ENCODE results near the gene FAM81A.
"Not testable (repeated sequence)": the region's sequence is repeated elsewhere in the genome, so short reads cannot be mapped to it uniquely, and the experiment has no call there.

The FAM81A gene

GRCh38 chr15:59396679-59397078 is 41.3 kb upstream of the FAM81A start:
- peaks cover 10% of the 10 kb centered on the region for H3K27me3 ChIP-seq
- no peaks in the 10 kb centered on the region for H3K36me3 ChIP-seq
- H3K9me3 ChIP-seq: no peaks in the 10 kb centered on the region
- H3K27ac ChIP-seq: no peak overlapping the region
- no peaks in the 10 kb centered on the region for H3K4me1 ChIP-seq (ENCODE audit: control insufficient read depth in 1 of 2, insufficient read depth in 1 of 2, low read depth in 1 of 2, low read length in 1 of 2)
- TF ChIP-seq CTCF (IDR thresholded peaks at IDR 0.05): no peak
- no peak overlapping the region for H3K4me3 ChIP-seq (ENCODE audit: low read depth in 1 of 2, low read length in 1 of 2)

GRCh38 chr15:59398220-59398619 is 39.8 kb upstream of the FAM81A start:
- peaks cover 10% of the 10 kb centered on the region for H3K27me3 ChIP-seq
- no peaks in the 10 kb centered on the region for H3K9me3 ChIP-seq
- H3K4me1 ChIP-seq (ENCODE audit: control insufficient read depth in 1 of 2, insufficient read depth in 1 of 2, low read depth in 1 of 2, low read length in 1 of 2): no peaks in the 10 kb centered on the region
- no peak for TF ChIP-seq CTCF (IDR thresholded peaks at IDR 0.05)
- H3K4me3 ChIP-seq (ENCODE audit: low read depth in 1 of 2, low read length in 1 of 2): no peak overlapping the region
- H3K27ac ChIP-seq: no peak overlapping the region
- no peaks in the 10 kb centered on the region for H3K36me3 ChIP-seq

GRCh38 chr15:59399465-59400102 is 38.4 kb upstream of the FAM81A start:
- Histone ChIP-seq H3K27ac (no peak overlapping the region), H3K4me3 (ENCODE audit: low read depth in 1 of 2, low read length in 1 of 2) (no peak overlapping the region), H3K36me3 (no peaks in the 10 kb centered on the region), H3K9me3 (no peaks in the 10 kb centered on the region), H3K27me3 (peaks cover 10% of the 10 kb centered on the region), H3K4me1 (ENCODE audit: control insufficient read depth in 1 of 2, insufficient read depth in 1 of 2, low read depth in 1 of 2, low read length in 1 of 2) (no peaks in the 10 kb centered on the region)
- no peak for TF ChIP-seq CTCF (IDR thresholded peaks at IDR 0.05)

GRCh38 chr15:59400103-59400813 is 37.7 kb upstream of the FAM81A start:
- TF ChIP-seq CTCF (IDR thresholded peaks at IDR 0.05): no peak

GRCh38 chr15:59401051-59401823 is 36.7 kb upstream of the FAM81A start:
- not testable (repeated sequence) for H3K9me3 ChIP-seq; H3K27ac ChIP-seq; H3K27me3 ChIP-seq; H3K36me3 ChIP-seq; H3K4me1 ChIP-seq (ENCODE audit: control insufficient read depth in 1 of 2, insufficient read depth in 1 of 2, low read depth in 1 of 2, low read length in 1 of 2); H3K4me3 ChIP-seq (ENCODE audit: low read depth in 1 of 2, low read length in 1 of 2)

More at GRCh38 chr15:59400103-59400813, 37.7 kb upstream of the FAM81A start:
- H3K27me3 ChIP-seq: peaks cover 10% of the 10 kb centered on the region
- no peaks in the 10 kb centered on the region for H3K9me3 ChIP-seq
- H3K36me3 ChIP-seq: no peaks in the 10 kb centered on the region
- no peaks in the 10 kb centered on the region for H3K4me1 ChIP-seq (ENCODE audit: control insufficient read depth in 1 of 2, insufficient read depth in 1 of 2, low read depth in 1 of 2, low read length in 1 of 2)
- H3K27ac ChIP-seq: no peak overlapping the region
- H3K4me3 ChIP-seq (ENCODE audit: low read depth in 1 of 2, low read length in 1 of 2): no peak overlapping the region

All from neutrophil (primary cell).